NCI-H1105 (cell line): ENCODE data around the gene PCYT2.

ENCODE experiments used
- DNase-seq: peaks from one replicate; lab custom pipeline; 2025; lab: John Stamatoyannopoulos, UW

The PCYT2 gene

DNA sequence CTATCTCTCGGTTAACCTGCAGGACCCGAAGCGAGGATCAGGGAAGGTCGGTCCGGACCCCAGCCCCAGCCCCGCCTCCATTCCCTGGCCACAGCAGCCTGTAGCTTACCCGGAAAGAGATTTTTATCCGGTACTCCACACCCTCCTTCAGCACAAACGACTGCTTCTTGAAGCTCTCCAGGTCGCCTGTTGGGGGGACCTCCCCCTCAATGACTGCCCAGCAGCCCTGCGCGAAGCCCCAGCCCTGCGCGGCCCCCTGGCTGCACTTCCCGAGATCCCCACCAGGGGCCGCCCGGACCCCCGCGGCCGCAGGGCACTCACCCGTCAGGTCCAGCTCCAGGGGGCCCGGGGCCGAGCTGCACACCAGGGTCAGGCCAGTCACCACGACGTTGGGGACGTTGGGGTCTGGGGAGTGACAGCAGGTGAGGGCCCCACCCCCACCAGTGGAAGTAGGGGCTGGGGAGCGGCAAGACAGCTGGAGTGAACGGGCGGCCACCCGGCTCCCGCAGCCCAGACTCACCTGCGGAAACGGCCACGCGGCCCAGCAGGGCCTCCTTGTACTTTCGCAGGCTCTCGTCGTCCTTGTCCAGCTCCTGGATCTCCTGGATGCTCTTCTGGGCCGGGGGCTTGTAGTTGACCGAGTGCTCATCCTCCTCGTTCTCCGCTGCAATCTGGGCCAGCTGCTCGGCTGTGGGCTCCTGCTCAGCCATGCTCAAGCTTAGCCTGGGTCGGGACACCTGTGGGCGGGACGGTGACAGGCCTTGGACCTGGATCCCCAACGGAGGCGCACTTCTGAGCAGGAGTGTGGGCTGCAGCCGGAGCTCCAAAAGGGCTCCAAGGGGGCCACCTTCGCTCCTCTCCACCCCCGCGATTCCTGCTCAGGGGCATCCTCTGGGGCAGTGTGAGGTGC is 41.7 kb downstream of the PCYT2 start:
- DNase-seq = no peak

DNA sequence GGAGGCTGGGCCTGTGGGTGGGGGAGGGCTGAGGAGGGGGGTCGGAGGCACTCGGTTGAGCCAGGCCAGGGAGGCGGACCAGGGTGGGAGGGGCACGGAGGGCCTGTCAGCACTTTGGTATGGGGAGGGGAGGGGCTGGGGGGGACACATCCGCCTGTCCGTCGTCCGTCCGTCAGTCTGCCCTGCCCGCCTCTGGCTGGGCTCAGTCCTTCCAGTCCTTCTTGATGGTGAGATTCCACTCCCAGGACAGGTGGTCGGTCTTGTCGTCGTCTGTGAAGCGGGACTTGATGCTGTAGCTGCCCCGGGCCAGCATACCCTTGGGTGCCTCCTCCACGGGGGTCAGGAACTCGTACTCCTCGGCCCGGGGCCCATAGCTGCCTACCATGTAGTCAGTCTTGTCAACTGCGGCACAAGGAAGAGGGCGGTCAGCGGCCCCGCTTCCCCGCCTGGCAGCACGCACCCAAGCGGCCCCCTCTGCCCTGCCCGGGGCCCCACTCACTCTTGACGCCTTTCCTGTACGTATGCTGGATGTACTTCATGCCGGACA is 42.5 kb downstream of the PCYT2 start:
- DNase-seq = no peak

- no peak for DNase-seq
Observed at GRCh38 chr17:81867991-81868673, 43.1 kb downstream of the PCYT2 start.

DNA sequence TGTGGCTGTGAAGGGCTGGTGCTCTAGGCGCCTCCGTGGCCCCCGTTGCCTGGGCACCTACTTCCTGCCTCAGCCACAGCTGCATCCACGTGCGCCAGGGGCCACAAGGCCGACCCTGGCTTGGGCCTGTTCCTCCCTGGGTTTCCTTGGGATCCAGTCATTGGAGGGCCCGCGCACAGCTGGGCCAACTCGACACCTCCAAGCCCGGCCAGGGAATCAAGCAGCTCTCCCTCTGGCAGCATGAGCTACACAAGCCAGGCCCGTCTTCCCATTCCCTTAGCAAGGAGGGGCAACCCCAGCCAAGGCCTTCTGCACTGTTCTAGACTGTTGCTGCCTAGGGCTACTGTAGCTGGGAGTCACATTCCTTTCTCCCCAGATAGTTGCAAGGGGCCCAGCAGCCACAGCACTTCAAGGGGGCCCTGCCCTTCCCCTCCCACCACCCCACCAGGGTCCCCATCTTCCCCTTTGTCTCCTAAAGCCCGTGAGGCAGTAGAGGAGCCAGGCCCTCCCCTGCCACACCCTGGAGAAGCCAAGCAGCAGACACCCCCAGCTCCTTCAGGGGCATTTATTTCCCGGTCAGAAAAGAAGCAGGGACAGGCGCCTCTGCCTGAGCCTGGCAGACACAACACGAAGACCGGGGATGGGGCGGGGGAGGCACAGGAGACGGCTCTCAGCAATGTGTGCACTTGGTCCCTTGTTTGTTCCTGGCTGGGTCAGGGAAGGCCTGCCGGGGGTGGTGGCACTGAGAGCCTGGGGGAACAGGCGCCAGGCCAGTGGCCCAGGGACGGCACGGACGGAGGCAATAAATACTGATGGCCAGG is 43.8 kb downstream of the PCYT2 start:
- no peak for DNase-seq

- no peak for DNase-seq
Observed at GRCh38 chr17:81866440-81867169, 44.6 kb downstream of the PCYT2 start.

DNA sequence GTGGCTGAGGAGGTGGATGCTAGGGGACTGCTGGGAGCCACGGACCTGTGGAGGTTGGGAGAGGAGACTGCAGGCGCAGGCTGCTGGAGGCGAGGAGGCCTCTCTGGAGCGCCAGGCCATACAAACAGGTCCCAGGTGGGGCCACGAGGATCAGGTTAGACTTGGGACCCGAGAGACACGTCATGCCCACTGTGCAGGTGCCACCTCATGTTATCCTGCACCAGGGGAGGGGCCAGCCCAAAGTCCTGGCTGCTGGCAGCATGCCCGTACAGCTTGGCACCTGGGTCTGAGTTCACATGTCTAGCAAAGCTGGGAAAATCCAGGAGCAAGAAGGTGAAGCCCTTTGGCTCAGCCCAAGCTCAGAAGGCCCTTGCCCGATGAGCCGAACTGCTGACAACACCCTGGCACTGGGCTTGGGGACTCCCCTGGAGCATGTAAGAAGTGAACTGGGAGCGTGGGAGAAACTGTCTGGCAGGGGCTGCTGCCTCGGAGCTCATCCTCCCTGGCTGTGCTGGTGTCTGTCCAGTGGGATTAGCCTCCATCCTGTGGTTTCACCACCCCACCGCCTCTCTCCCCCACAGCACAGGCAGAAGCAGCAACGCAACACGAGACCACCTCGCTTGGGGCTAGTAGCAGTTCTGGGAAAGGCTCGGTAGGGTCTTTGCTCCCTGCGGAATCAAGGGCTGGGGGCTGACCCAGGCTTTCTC is 45.3 kb downstream of the PCYT2 start:
- DNase-seq = peak; percentile 69

GRCh38 chr17:81865358-81865732 is 45.9 kb downstream of the PCYT2 start:
- no peak for DNase-seq

GRCh38 chr17:81863833-81864768 is 47.1 kb downstream of the PCYT2 start:
- no peak for DNase-seq

GRCh38 chr17:81863123-81863675 is 48.0 kb downstream of the PCYT2 start:
- no peak for DNase-seq

DNA sequence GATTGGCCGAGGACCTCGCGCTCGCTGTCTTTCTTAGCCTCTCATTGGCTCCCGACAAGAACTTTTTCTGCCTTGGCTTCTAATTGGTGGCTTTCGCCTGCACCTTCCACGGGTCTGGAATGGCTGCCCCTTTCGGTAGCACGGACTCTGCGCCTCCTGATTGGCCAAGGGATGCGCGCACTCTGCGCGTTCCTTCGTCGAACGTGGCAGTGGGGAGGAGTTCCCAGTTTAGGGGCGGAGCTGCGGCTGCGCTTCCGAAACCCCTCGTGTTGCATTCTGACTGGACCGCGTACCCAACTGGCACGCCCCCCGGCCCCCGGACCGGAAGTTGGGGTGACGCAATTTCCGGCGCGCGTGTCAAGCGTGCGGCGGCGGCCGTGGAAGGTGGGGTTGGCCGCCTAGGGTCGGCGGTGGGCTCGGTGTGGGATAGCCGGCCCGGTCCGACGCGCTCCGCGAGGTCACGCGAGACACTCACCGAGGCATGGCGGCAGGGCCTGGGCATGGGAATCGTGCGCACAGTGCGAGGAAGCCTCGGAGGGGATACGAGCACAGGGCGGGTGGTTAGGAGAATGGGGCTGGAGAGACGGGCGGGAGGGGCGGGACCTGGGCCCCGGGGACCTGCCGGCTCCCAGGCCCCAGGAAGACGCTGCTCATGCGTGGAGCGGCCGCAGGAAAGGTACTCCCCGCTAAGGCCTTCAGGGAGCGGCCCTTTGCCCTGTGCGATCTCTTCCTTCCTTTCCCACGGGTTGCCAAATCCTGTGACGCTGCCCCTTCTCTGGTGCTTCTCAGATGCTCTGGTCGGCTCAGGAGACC is 50.2 kb downstream of the PCYT2 start:
- DNase-seq = peak; percentile 98

- DNase-seq = no peak
Observed at GRCh38 chr17:81859906-81860755, 51.1 kb downstream of the PCYT2 start, which contains the start of gene P4HB. Gene P4HB, minus strand, starts transcription at chr17:81860535. Its CDS starts 64 bp downstream, at chr17:81860471.

DNA sequence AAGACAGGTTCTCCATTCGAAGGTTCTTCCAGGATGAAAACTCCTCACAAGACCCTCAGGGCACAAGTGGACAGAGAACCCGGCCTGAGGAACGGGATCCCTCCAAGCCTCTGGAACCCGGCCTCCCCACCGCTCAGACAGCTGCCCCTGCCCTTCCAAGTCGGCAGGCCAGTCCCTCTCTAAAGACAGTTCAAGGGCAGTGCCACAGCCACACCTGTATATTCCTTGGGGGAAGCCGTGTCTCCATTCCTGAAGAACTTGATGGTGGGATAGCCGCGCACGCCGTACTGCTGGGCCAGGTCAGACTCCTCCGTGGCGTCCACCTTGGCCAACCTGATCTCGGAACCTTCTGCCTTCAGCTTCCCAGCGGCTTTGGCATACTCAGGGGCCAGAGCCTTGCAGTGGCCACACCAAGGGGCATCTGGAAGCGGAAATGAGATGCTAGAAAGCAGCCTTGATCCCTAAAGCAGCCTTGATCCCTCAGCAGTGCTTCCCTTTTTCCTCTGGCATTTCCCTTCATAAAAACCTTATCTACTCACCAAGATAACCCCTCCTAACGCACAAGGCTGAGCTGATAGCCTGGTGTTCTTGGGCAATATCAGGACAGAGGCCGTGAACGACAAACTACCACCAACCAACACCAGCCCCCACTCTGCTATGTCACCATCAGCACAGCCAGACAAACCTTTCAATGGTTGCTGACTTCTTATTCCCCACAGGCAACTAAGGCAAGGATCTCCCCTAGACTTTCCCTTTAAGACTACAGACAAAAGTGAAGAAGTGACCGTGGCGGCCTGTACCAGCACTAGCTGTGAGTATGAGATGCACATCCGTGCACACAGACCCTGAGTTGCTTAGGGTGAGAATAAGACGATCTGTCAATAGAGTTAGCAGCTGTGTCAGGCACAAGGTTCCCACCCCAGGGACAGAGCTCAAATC is 52.0 kb downstream of the PCYT2 start:
- no peak for DNase-seq

DNA sequence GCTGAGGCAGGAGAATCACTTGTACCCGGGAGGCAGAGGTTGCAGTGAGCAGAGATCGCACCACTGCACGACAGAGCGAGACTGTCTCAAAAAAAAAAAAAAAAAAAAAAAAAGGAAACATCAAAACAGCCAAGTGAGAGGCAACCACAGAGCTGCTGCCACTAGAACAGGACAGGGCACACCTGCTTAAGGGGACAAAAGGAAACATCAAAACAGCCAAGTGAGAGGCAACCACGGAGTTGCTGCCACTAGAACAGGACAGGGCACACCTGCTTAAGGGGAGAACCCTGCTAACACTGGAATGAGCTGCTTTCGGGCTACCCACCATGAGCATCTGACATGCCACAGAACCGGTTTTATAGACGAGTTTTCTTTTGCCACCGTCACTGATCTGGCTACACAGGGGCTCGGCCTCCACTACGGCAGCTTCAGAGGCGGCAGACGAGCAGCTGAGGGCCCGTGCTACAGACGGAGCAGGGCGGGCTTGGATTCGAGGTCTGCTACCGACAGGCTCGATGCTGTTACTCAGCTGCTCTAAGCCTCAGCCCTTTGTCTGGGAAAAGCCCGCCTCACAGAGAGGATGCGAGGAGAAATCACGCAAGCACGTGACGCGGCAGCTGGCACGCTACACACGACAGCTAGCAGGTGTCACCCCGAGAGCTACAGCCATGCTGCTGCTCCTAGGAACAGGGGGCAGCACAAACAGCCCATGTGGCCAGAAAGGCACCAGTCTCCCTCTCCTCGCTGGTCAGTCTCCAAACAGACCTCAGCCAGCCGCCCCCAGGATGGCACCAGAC is 52.8 kb downstream of the PCYT2 start:
- DNase-seq = no peak

DNA sequence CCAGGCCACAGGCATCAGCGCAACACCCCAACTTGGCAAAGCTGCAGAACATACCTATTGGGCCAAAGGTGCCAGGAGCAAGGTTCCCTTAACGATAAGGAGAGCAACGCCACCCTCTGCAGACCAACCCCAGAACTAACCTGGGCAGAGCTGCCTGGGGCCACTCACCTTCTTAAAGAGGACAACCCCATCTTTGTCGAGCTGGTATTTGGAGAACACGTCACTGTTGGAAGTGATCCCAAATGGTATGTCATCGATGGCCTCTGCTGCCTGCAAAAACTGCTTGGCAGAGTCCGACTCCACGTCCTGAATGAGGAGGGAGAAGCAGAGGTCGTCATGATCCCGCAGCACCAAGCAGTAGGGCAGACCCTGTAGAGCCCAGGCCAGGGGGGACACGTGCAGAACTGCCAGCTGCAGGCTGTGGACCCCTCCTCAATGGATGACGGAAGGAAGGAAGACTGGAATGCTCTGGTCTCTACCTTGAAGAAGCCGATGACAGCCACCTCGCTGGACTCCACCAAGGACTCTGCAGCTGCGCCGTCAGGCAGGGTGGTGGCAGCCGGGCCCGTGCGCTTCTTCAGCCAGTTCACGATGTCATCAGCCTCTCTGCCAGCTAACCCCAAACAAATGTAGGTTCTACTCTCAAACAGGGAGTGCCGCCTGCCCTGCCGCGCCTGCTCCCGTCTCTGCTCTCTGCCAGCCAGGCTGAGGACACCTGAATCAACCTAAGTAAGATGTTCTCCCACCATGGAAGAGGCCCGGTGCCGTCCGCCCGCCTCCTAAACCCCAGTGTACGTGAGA is 56.0 kb downstream of the PCYT2 start:
- DNase-seq = no peak

DNA sequence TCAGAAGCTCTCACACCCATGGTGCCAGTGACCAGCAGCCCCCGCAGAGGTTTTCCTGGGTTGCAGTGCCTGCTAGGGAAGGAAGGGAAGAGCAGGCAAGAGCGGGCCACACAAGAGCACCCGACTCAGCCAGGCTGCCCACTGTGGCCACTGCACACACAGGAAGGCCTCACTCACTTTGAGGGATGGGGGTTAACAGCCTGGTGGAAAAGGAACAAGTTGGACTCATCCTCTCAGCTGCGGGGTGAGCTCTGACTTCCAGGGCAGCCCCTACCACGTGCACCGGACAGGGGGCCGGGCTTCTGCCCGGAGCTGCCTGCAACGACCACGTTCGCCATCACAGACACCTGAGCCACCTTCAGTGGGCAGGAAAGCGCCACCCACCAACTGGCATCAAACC is 59.0 kb downstream of the PCYT2 start:
- no peak for DNase-seq
